AG09309 (cell line): Measurements from ENCODE around the gene AKT2.

Source experiments
- DNase-seq: peaks from one replicate; pipeline ENCODE4 v3.0.0-alpha.2; 2010; ENCODE audit warnings: low read depth
- H3K4me3 ChIP-seq: 2 replicates; pipeline ENCODE4 v1.5.1; 2011; ENCODE audit warnings: mild to moderate bottlenecking, low read depth, low read length, moderate library complexity; ENCODE audit not compliant: control insufficient read depth
- TF ChIP-seq, protein P1 (sequence below): IDR thresholded peaks from 2 replicates; pipeline ENCODE4 v1.5.1; 2011; ENCODE audit warnings: mild to moderate bottlenecking, low read depth, low read length, inconsistent platforms; ENCODE audit not compliant: insufficient read depth, control insufficient read depth; ENCODE audit errors: missing control alignments

AKT2 gene

DNA sequence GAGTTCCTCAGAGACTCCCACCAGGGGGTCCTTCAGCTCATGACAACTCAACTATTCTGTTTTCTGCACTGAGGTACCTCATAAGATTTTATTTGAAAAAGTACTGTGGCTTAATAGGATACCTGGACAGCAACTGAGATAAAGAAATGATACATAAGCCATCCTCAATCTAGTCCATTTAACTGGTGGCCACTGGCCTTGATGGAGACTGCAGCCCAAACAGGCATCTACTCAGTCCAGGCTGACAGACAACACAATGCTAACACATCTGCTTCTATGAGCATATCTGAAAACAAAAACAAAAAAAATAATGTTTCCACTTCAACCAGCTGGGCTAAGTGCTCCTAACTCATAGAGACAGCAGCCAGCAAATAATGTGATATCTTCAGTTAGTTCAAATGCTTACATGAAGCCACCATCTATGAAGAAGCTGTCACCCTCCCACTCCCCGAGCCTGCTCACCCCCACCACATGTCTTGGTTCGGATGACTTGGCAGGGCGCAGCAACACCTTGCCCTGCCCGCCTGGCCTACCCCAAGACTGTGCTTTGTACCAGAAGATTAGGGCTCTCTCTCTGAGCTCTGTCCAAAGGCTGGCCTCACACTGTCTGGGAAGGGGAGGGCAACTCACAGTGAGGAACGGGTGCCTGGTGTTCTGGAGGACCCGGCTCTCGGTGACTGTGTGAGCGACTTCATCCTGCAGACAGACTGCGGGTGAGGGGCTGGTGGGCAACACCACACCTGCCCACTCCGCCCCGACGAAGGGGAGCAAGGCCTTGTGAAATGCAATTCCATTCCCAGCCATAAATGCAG, 45.5 kb downstream of the AKT2 start:
- DNase-seq, result no peak

DNA sequence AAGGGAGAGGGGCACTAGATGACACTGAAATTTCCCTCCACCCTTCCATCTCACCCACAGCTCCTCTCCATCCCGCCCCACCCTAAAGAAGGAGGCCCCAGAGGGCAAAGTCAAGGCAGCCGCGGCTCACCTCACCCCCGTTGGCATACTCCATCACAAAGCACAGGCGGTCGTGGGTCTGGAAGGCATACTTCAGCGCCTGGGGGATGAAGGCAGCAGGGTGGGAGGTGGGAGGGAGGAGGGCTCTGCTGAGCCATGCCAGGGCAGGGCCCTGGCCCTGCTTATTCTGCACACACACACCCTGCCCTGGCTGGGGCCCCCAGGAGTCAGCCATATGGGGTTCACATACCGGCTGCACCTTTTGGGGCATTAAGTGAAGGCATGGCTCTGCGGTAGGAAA, 46.4 kb downstream of the AKT2 start:
- H3K4me3 ChIP-seq, result no peak overlapping the region
- DNase-seq, result no peak
- TF ChIP-seq, protein P1, sequence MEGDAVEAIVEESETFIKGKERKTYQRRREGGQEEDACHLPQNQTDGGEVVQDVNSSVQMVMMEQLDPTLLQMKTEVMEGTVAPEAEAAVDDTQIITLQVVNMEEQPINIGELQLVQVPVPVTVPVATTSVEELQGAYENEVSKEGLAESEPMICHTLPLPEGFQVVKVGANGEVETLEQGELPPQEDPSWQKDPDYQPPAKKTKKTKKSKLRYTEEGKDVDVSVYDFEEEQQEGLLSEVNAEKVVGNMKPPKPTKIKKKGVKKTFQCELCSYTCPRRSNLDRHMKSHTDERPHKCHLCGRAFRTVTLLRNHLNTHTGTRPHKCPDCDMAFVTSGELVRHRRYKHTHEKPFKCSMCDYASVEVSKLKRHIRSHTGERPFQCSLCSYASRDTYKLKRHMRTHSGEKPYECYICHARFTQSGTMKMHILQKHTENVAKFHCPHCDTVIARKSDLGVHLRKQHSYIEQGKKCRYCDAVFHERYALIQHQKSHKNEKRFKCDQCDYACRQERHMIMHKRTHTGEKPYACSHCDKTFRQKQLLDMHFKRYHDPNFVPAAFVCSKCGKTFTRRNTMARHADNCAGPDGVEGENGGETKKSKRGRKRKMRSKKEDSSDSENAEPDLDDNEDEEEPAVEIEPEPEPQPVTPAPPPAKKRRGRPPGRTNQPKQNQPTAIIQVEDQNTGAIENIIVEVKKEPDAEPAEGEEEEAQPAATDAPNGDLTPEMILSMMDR, result no peak

More for the DNA sequence above, 45.5 kb downstream of the AKT2 start:
- TF ChIP-seq, protein P1, result no peak
- H3K4me3 ChIP-seq, result no peak overlapping the region

GRCh38 chr19:40237791-40238190, 47.4 kb downstream of the AKT2 start:
- TF ChIP-seq, protein P1, result no peak
- no peak for DNase-seq

DNA sequence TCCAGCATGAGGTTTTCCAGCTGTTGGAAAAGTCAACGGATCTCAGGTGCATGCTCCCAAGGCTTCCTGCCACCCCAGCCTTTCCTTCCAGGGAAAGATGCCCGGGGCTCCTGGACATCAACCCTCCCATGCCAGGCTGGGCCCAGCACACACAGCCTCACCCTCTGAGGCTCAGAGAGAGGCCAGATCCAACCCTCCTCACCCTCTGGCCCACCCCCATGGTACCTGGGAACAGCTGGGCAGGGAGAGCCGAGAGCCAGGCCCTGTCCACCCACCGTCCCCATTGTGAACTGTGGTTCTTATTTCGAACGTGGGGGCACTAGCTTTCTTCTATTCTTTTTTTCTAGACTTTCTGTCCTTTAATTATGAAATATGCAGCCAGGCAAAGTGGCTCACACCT, 48.8 kb downstream of the AKT2 start:
- TF ChIP-seq, protein P1, result no peak
- no peak overlapping the region for H3K4me3 ChIP-seq
- DNase-seq, result no peak

More at GRCh38 chr19:40237791-40238190, 47.4 kb downstream of the AKT2 start:
- H3K4me3 ChIP-seq, result no peak overlapping the region

DNA sequence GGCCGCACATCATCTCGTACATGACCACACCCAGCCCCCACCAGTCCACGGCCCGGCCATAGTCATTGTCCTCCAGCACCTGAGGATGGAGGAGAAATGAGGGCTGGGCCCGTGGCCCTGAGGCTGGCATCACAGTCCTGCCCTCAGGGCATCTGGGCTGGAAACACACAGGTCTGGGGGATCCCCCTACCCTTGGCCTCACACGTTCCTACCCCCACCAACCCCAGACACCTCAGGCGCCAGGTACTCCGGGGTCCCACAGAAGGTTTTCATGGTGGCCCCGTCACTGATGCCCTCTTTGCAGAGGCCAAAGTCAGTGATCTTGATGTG, 49.2 kb downstream of the AKT2 start:
- DNase-seq, result no peak
- TF ChIP-seq, protein P1, result no peak
- no peak overlapping the region for H3K4me3 ChIP-seq

DNA sequence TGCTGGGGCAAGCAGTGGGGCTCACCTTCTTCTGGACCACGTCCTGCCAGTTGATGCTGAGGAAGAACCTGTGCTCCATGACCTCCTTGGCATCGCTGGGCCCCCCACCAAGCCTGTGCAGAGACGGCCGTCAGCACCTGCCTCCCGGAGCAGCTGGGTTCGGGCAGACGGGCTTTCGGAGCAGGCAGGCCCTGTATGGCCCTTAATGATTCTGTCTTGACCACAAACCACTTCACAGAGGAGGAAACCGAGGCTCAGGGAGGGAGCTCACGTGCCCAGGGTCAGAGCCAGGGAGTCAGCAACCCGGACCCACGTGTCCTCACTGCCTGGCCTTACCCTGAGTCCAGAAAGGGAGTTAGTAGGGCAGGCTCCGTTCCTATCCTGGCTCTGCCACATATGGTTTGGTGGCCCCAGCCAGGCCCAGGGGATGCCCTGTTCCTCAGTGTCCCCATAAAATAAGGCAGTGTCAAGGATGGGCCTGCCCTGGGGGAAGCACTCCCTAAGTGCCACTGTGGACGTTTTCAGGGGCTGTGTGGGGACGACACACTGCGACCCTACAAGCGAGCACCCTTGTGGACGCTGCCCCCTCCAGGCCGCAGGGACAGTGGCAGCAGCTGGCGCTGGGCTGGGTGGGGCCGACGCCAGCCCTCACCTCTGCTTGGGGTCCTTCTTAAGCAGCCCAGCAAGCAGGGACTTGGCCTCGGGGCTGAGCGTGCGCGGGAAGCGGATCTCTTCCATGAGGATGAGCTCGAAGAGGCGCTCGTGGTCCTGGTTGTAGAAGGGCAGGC, 49.7 kb downstream of the AKT2 start:
- TF ChIP-seq, protein P1, result peak; percentile 6
- H3K4me3 ChIP-seq, result no peak overlapping the region
- no peak for DNase-seq
